Osteoblast (primary cell): ENCODE results near the gene NCOA1. TPM values are rescaled to one million over a fixed set of nuclear protein-coding genes. Genes with fewer than 3 reads are reported as not detected.

ENCODE experiments used
- DNase-seq: peaks from one replicate; pipeline ENCODE4 v3.0.0; 2011; ENCODE audit warnings: low spot score, mixed read lengths; ENCODE audit not compliant: insufficient read length; ENCODE audit errors: missing footprints
- H2AFZ ChIP-seq: 2 replicates; pipeline ENCODE4 v1.6.0; 2011; ENCODE audit warnings: mild to moderate bottlenecking, low read length
- H3K27ac ChIP-seq: 2 replicates; pipeline ENCODE4 v1.5.1; 2011; ENCODE audit warnings: mild to moderate bottlenecking, low read depth, low read length, moderate library complexity
- H3K27me3 ChIP-seq: 2 replicates; pipeline ENCODE4 v1.6.0; 2012; ENCODE audit warnings: mild to moderate bottlenecking, control low read depth, inconsistent platforms, low read length, moderate library complexity; ENCODE audit not compliant: insufficient read depth
- H3K36me3 ChIP-seq: 2 replicates; pipeline ENCODE4 v1.5.1; 2011; ENCODE audit warnings: mild to moderate bottlenecking, low read length, control low read depth, moderate library complexity; ENCODE audit not compliant: insufficient read depth
- H3K4me1 ChIP-seq: 2 replicates; pipeline ENCODE4 v1.5.1; 2011; ENCODE audit warnings: mild to moderate bottlenecking, low read length, control low read depth, moderate library complexity; ENCODE audit not compliant: insufficient read depth
- H3K4me2 ChIP-seq: 2 replicates; pipeline ENCODE4 v1.6.0; 2011; ENCODE audit warnings: mild to moderate bottlenecking, low read length; ENCODE audit not compliant: insufficient read depth
- H3K4me3 ChIP-seq: fragments of 200-600 bp; sonication (generic); 3 replicates; pipeline ENCODE4 v1.5.1; 2012; ENCODE audit warnings: mild to moderate bottlenecking, low read length, inconsistent platforms; ENCODE audit not compliant: insufficient read depth
- H3K79me2 ChIP-seq: 2 replicates; pipeline ENCODE4 v1.6.0; 2012; ENCODE audit warnings: mild to moderate bottlenecking, low read length, control low read depth, inconsistent platforms; ENCODE audit not compliant: insufficient read depth
- H3K9me3 ChIP-seq: 2 replicates; pipeline ENCODE4 v1.5.1; 2011; ENCODE audit warnings: low read depth, low read length, control low read depth
- H4K20me1 ChIP-seq: 2 replicates; pipeline ENCODE4 v1.6.0; 2012; ENCODE audit warnings: mild to moderate bottlenecking, low read length, control low read depth; ENCODE audit not compliant: insufficient read depth
- CTCF ChIP-seq: IDR thresholded peaks from 2 replicates; pipeline ENCODE4 v1.5.1; 2011; ENCODE audit warnings: mild to moderate bottlenecking, low read depth, low read length, moderate library complexity; ENCODE audit errors: extremely low read depth
- total RNA-seq: library from RNA; depleted of rRNA; stranded (reverse); fragments of >200 nt; gene quantifications from 2 replicates; pipeline ENCODE4 v1.2.3, GENCODE V29; 2012

The NCOA1 gene
- total RNA-seq, 1 donor, result 23.2 TPM

GRCh38 chr2:24491542-24492420 is 727 bp downstream of the NCOA1 start:
- peak overlapping the region; percentile 71 for H3K4me2 ChIP-seq
- H3K4me3 ChIP-seq, result peak overlapping the region; percentile 80
- H3K27ac ChIP-seq, result no peak overlapping the region
- peak; percentile 94 for DNase-seq
- peaks cover 31% of the 10 kb centered on the region for H3K79me2 ChIP-seq
- H4K20me1 ChIP-seq, result peaks cover 27% of the 10 kb centered on the region
- no peaks in the 10 kb centered on the region for H3K9me3 ChIP-seq
- H3K27me3 ChIP-seq, result peaks cover 8% of the 10 kb centered on the region
- peaks cover 12% of the 10 kb centered on the region for H3K4me1 ChIP-seq
- H3K36me3 ChIP-seq, result no peaks in the 10 kb centered on the region
- H2AFZ ChIP-seq, result peak overlapping the region; percentile 81
- no peak for TF ChIP-seq CTCF

DNA sequence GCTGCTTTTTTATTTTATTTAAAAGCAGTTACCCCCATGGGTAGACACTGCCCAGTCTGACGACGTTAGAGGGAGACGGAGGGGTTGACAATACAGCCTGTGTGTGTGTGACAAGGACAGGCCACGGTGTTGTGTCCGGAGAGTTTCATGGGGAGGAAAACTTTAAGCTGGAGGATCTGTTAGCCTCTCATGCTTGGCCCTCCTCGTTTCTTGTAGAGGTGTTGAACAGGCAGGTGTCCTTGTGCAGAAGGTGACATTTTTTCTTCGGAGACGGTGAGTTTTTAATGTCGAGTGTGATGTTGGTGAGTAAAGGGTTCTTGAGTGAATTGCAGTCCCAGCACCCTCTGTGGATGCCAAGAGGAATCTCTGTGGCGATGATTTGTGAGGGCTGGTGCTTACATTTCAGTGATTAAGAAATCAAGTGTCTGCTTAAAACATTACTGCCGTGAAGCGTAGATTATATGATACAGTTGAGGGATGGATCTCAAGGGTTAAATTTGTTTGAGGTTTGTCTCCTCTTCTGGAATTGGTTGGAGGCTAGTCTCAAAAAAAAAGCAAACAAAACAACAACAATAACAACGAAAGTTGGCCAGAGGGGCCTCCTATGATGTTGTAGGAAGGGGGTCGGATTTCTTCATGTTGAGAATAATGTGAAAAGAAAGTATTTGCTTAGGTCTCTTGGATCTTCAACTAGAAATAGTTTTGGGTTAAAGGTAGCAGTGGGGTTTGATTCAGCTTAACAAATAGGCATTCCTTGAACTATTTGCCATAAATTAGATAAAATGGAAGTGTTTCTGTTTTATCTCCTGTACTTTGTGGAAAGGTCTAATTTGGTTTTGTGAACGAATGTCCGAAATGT is 1.6 kb downstream of the NCOA1 start:
- no peak for TF ChIP-seq CTCF
- Histone ChIP-seq H4K20me1 (peaks cover 27% of the 10 kb centered on the region), H3K4me3 (peak overlapping the region; percentile 80), H3K4me2 (peak overlapping the region; percentile 71), H3K27ac (no peak overlapping the region), H3K4me1 (peaks cover 12% of the 10 kb centered on the region), H3K36me3 (no peaks in the 10 kb centered on the region), H2AFZ (peak overlapping the region; percentile 81), H3K79me2 (peaks cover 38% of the 10 kb centered on the region), H3K9me3 (no peaks in the 10 kb centered on the region), H3K27me3 (peaks cover 8% of the 10 kb centered on the region)
- peak; percentile 81 for DNase-seq

GRCh38 chr2:24493713-24494112 is 2.7 kb downstream of the NCOA1 start:
- DNase-seq, result peak; percentile 45
- Histone ChIP-seq H3K79me2 (peaks cover 46% of the 10 kb centered on the region), H3K4me1 (peaks cover 12% of the 10 kb centered on the region), H3K9me3 (no peaks in the 10 kb centered on the region), H3K4me2 (no peak overlapping the region), H3K27me3 (peaks cover 8% of the 10 kb centered on the region), H4K20me1 (peaks cover 27% of the 10 kb centered on the region), H3K4me3 (no peak overlapping the region), H3K36me3 (no peaks in the 10 kb centered on the region), H2AFZ (no peak overlapping the region), H3K27ac (no peak overlapping the region)
- no peak for TF ChIP-seq CTCF

DNA sequence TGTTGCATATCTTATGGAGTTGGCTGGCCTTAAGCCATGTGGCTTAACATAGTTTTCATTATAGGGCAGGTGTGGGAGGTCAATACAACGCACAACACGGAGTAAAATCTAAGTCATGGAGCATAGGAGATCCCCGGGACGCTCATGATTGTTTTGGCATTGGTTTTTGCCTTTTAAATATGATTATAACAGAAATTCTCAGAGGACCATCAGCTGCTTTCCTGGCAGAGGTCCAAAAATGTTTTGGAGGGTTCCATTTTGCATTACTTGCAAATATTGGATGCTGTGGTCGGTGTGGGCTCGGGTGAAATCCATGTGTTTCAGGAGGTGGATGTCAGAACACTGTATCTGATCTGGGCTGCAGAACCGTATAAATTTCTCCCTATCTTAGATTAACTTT is 3.4 kb downstream of the NCOA1 start:
- peaks cover 8% of the 10 kb centered on the region for H3K27me3 ChIP-seq
- no peak overlapping the region for H3K4me2 ChIP-seq
- H3K4me3 ChIP-seq, result no peak overlapping the region
- TF ChIP-seq CTCF, result no peak
- no peaks in the 10 kb centered on the region for H3K9me3 ChIP-seq
- no peaks in the 10 kb centered on the region for H3K36me3 ChIP-seq
- H3K27ac ChIP-seq, result no peak overlapping the region
- H4K20me1 ChIP-seq, result peaks cover 28% of the 10 kb centered on the region
- peaks cover 12% of the 10 kb centered on the region for H3K4me1 ChIP-seq
- H3K79me2 ChIP-seq, result peaks cover 48% of the 10 kb centered on the region
- DNase-seq, result no peak
- H2AFZ ChIP-seq, result no peak overlapping the region
